Testis (tissue), 3 donors: ENCODE results near the gene TRIM16. TPM values are rescaled to one million over a fixed set of nuclear protein-coding genes. Genes with fewer than 3 reads are reported as not detected.
"Not testable (repeated sequence)": the region's sequence is repeated elsewhere in the genome, so short reads cannot be mapped to it uniquely, and the experiment has no call there.

ENCODE experiments used
- DNase-seq: peaks from one replicate; pipeline ENCODE4 v3.0.0-alpha.2; 2019
- H3K27ac ChIP-seq, 2 donors: fragments of 200-600 bp; sonication (generic); one replicate each; pipeline ENCODE4 v1.5.1; 2019
- H3K27me3 ChIP-seq: fragments of 200-600 bp; sonication (generic); one replicate; pipeline ENCODE4 v1.5.1; 2019
- H3K36me3 ChIP-seq: fragments of 200-600 bp; sonication (generic); one replicate; pipeline ENCODE4 v1.5.1; 2017; ENCODE audit warnings: low read depth; ENCODE audit errors: missing control alignments
- H3K4me1 ChIP-seq: fragments of 200-600 bp; sonication (generic); one replicate; pipeline ENCODE4 v1.5.1; 2019
- H3K4me3 ChIP-seq, 2 donors: fragments of 200-600 bp; sonication (generic); one replicate each; pipeline ENCODE4 v1.5.1; 2017 to 2019
- H3K9me3 ChIP-seq: fragments of 200-600 bp; sonication (generic); one replicate; pipeline ENCODE4 v1.5.1; 2017
- WGBS, 2 donors: methylation state at CpG; one replicate each; pipeline ENCODE4 v1.1.5; 2018; 5-methylcytosine and 5-hydroxymethylcytosine counted together
- intact Hi-C: fragments of 100-400 bp; cut with DNase I; formaldehyde crosslinking; loops from one replicate; pipeline ENCODE4 v1.15.1; 2023; ENCODE audit warnings: low total_unique reads
- polyA plus RNA-seq: library from polyadenylated mRNA; stranded (reverse); fragments of 350-450 nt; fragmentation: Illumina TruSeq; extraction: RNeasy Lipid Tissue Mini Kit (QIAGEN cat#74804); gene quantifications from one replicate; pipeline ENCODE4 v1.2.3, GENCODE V29; 2014; ENCODE audit warnings: low read depth, low replicate concordance; ENCODE audit not compliant: insufficient read depth
- small RNA-seq, 2 donors: library from RNA; depleted of rRNA; stranded (forward); fragments of <200 nt; gene quantifications; one replicate each; pipeline ENCODE3, GENCODE V24; 2016
- total RNA-seq, 2 donors: library from RNA; depleted of rRNA; stranded (reverse); fragments of >200 nt; gene quantifications; one replicate each; pipeline ENCODE4 v1.2.3, GENCODE V29; 2016

The TRIM16 gene
- total and polyA plus RNA-seq, 3 donors from 2014 or later: 24.4 to 52.5 (median 38.3) TPM

- H3K36me3 ChIP-seq, intact Hi-C loops, H3K9me3 ChIP-seq, H3K27me3 ChIP-seq, H3K4me3 ChIP-seq, DNase-seq, H3K27ac ChIP-seq, H3K4me1 ChIP-seq: not testable (repeated sequence)
- WGBS, 2 donors: 86% methylated on average over 13 to 14 of the region's 17 CpGs
These were observed 94.3 kb downstream of the TRIM16 start for GRCh38 chr17:15589544-15590536.

DNA sequence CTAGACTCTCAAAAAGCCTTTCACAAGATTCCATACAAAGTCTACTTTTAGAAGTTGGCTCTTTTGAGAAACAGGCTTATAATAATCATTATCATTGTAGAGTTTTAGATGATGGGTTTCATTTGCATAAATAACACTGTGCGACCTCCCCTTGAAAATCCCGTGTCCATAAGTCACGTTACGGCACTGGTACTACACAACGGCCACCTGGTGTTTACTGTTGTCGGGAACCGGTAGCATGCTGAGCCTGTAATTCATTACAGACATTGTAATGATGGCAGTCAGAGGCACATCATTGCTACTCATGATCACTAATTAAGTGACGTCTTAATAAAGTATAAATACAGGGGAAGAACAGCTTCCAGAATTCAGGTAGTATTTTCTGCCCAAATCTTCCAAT lies 96.1 kb downstream of the TRIM16 start:
- H3K4me1 ChIP-seq, H3K36me3 ChIP-seq, H3K9me3 ChIP-seq, H3K27ac ChIP-seq, DNase-seq, intact Hi-C loops, H3K27me3 ChIP-seq, H3K4me3 ChIP-seq: not testable (repeated sequence)
- 89 to 93% methylated on average over 8 of the region's 8 CpGs for WGBS, 2 donors

DNA sequence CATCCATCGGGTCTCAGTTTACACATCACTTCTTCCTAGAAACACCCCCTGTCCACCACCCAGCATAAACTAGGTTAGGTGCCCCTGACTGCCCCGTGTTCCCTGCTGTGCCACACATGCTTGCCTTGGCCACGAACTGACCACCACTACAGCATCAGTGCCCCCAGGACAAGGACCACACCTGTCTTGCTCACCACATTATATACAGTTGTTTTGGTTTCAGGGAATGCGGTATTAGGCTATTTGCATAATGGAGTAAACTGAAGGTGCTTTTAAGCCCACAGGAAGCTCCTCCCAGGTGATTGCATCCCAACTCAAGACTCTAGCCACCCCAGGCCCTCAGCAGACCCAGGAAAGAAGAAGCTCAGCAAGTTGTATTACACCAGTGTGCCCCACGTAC lies 100.8 kb downstream of the TRIM16 start:
- WGBS, 2 donors: 90 to 94% methylated on average over 1 to 2 of the region's 5 CpGs
- H3K27ac ChIP-seq, H3K4me3 ChIP-seq, H3K36me3 ChIP-seq, H3K4me1 ChIP-seq, H3K27me3 ChIP-seq, intact Hi-C loops, DNase-seq, H3K9me3 ChIP-seq: not testable (repeated sequence)

DNA sequence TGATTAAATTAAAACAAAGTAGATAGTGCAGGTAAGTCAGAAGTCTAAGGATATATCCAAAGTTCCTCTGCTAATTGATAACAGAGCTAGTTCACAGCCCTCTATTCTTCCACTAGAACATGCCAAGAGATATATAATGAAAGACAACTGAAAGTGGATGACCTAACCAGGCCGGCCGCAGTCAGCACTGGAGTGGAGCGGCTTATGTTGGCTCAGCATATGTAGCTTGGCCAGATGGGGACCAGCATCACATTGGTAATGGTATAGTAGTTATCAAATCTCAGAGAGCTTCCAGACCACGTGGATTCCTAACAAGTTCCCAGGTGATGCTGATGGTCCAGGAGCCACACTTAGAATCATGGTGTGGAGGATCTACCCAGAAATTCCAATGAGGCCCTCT lies 102.6 kb downstream of the TRIM16 start:
- WGBS, 2 donors: 95% methylated on average over 3 of the region's 4 CpGs; no CpG with 5 or more reads in 1 of the 2 donors
- H3K9me3 ChIP-seq, H3K27me3 ChIP-seq, H3K4me3 ChIP-seq, H3K4me1 ChIP-seq, H3K27ac ChIP-seq, intact Hi-C loops, H3K36me3 ChIP-seq, DNase-seq: not testable (repeated sequence)

Small RNA genes lying within 50 kb of the gene (small RNA-seq; reads per million reads assigned to genes)
- gene AC005838.1 (0 reads per million in 2 donors), gene ZNF29P (0 to 1.3 reads per million in 2 donors)

Other genes starting within 250 kb of the TRIM16 start
- gene CDRT4, start 216.7 kb downstream of the TRIM16 start, total RNA-seq: 10 to 100 TPM; 11.7 to 30.2 TPM
- 28.3 TPM for gene CDRT4, start 216.7 kb downstream of the TRIM16 start, polyA plus RNA-seq
- 10 to 100 TPM; 41.1 to 48.6 TPM for gene TVP23C, start 120.8 kb downstream of the TRIM16 start, total RNA-seq
- gene TVP23C, start 120.8 kb downstream of the TRIM16 start, polyA plus RNA-seq: 6.3 TPM
- gene FBXW10B, start 64.6 kb downstream of the TRIM16 start, total RNA-seq: 10 to 100 TPM; 15.9 to 20.5 TPM
- 6.8 TPM for gene FBXW10B, start 64.6 kb downstream of the TRIM16 start, polyA plus RNA-seq
- 10 to 100 TPM; 21.1 to 30.7 TPM for gene ZNF286A, start 15.4 kb upstream of the TRIM16 start, total RNA-seq
- 17.6 TPM for gene ZNF286A, start 15.4 kb upstream of the TRIM16 start, polyA plus RNA-seq
- gene TBC1D26, start 48.0 kb upstream of the TRIM16 start, total RNA-seq: 10 to 100 TPM in 1 of 2 donors, 1 to 10 TPM in 1; 9.8 to 18.7 TPM
- 23.7 TPM for gene TBC1D26, start 48.0 kb upstream of the TRIM16 start, polyA plus RNA-seq